Body of pancreas (tissue), 4 donors: Measurements from ENCODE around the gene ABLIM3.

Experiments used
- CTCF ChIP-seq, 7 experiments: fragments of 450-650 bp in 4 of 7; fragments of 200-600 bp in 3 of 7; sonication (generic) in 3 of 7; IDR thresholded peaks; one replicate each; pipeline ENCODE4 v1.5.1; 2016 to 2019; ENCODE audit warnings: antibody characterized with exemption in 7 of 7
- POLR2A ChIP-seq, 3 donors: fragments of 450-650 bp; IDR thresholded peaks; one replicate each; pipeline ENCODE4 v1.6.1; 2016; ENCODE audit warnings: antibody characterized with exemption in 3 of 3, mild to moderate bottlenecking in 2 of 3

- TF ChIP-seq CTCF (IDR thresholded peaks at IDR 0.05) (no peak), POLR2A (IDR thresholded peaks at IDR 0.05) (no peak)
Measured at GRCh38 chr5:149132474-149132873, 8.8 kb upstream of the ABLIM3 start.
